Measurements from ENCODE around the gene ARHGAP28. TPM values are rescaled to one million over a fixed set of nuclear protein-coding genes. Genes with fewer than 3 reads are reported as not detected.

Gene ARHGAP28
- total and polyA plus RNA-seq, 7 experiments from 2014 or later = not detected

GRCh38 chr18:6951336-6952090 is 222.0 kb downstream of the ARHGAP28 start:
- ATAC-seq = no peak
- POLR2A ChIA-PET = no interaction called here
- intact Hi-C loops (cut with micrococcal nuclease) = no loop called here
- Histone ChIP-seq H3K27ac (ENCODE audit: low read depth, low read length) (no peak overlapping the region), H3K9me3 (ENCODE audit: control insufficient read depth in 2 of 3, low read length in 3 of 3) (no peaks in the 10 kb centered on the region), H3K36me3 (ENCODE audit: control insufficient read depth in 2 of 3, insufficient read depth in 3 of 3, low read length in 3 of 3) (no peaks in the 10 kb centered on the region), H3K27me3 (ENCODE audit: control insufficient read depth in 2 of 2, insufficient read depth in 2 of 2, low read length in 2 of 2) (no peaks in the 10 kb centered on the region), H3K4me3 (ENCODE audit: low read length) (no peak overlapping the region), H3K4me1 (ENCODE audit: control insufficient read depth in 2 of 2, insufficient read depth in 2 of 2, low read length in 2 of 2) (no peaks in the 10 kb centered on the region)
- Mint-ChIP-seq H3K36me3 (peaks cover 0 to 4% (median 0%) of the 10 kb centered on the region in 5 donors), H3K4me1 (no peaks in the 10 kb centered on the region), H3K9me3 (peaks cover 0 to 10% (median 5%) of the 10 kb centered on the region in 11 donors), H3K4me3 (no peak overlapping the region), H3K27me3 (no peaks in the 10 kb centered on the region), H3K27ac (no peak overlapping the region)
- CTCF ChIA-PET = no interaction called here
- DNase-seq = no peak

DNA sequence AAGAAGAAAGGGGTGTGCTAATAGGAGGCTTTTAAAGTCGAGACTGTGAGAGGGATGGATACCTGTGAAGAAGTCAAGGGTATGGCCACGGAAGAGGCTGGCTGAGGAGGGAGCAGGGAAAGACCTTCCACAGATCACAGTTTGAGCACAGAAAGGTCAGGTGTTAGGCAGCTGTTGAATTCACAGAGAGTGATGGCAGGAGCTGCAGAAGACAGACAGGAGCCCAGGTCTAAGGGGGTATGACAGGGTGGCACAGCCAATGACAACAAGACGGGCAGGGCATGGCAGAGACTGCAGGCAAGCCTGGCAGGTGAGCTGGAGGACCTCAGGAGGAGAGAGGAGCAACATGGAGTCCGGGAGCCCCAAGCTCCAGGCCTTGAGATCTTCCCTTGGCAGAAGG is 225.0 kb downstream of the ARHGAP28 start:
- intact Hi-C loops (cut with micrococcal nuclease) = no loop called here
- no peaks in the 10 kb centered on the region for H3K4me1 Mint-ChIP-seq

GRCh38 chr18:6955304-6955703 is 225.8 kb downstream of the ARHGAP28 start:
- H3K27ac ChIP-seq (ENCODE audit: low read depth, low read length) = no peak overlapping the region

More for the DNA sequence above, 225.0 kb downstream of the ARHGAP28 start:
- H3K36me3 ChIP-seq (ENCODE audit: control insufficient read depth in 2 of 3, insufficient read depth in 3 of 3, low read length in 3 of 3) = no peaks in the 10 kb centered on the region
- H3K4me3 Mint-ChIP-seq = no peak overlapping the region
- DNase-seq (no peak), ATAC-seq (no peak)
- no peak overlapping the region for H3K27ac ChIP-seq (ENCODE audit: low read depth, low read length)
- H3K27ac Mint-ChIP-seq = no peak overlapping the region
- no peaks in the 10 kb centered on the region for H3K4me1 ChIP-seq (ENCODE audit: control insufficient read depth in 2 of 2, insufficient read depth in 2 of 2, low read length in 2 of 2)
- H3K4me3 ChIP-seq (ENCODE audit: low read length) = no peak overlapping the region
- H3K27me3 Mint-ChIP-seq = no peaks in the 10 kb centered on the region
- CTCF ChIA-PET = no interaction called here
- H3K36me3 Mint-ChIP-seq = peaks cover 0 to 4% (median 0%) of the 10 kb centered on the region in 5 donors
- POLR2A ChIA-PET = no interaction called here
- peaks cover 0 to 12% (median 6%) of the 10 kb centered on the region in 11 donors for H3K9me3 Mint-ChIP-seq
- no peaks in the 10 kb centered on the region for H3K9me3 ChIP-seq (ENCODE audit: control insufficient read depth in 2 of 3, low read length in 3 of 3)
- H3K27me3 ChIP-seq (ENCODE audit: control insufficient read depth in 2 of 2, insufficient read depth in 2 of 2, low read length in 2 of 2) = no peaks in the 10 kb centered on the region

DNA sequence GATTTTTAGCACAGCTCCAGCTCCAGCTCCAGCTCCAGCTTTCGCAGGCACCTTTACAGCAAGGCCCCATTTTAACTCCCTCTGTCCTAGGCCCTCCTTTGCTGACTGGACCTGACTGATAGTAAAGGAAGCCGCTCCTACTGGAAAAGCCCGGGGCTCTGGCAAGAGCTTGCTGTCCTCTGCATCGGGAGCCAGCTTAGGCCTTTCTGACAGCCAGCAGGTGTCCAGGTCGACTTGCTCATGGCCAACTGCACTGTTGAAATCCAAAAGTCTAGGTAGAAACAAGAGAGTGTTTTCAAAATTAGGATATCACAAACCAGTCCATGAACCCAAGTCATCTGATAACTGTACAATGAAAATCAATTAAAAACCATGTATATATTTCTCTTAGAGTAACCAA is 227.0 kb downstream of the ARHGAP28 start:
- no peak for ATAC-seq
- H3K9me3 ChIP-seq (ENCODE audit: control insufficient read depth in 2 of 3, low read length in 3 of 3) = no peaks in the 10 kb centered on the region
- H3K27ac ChIP-seq (ENCODE audit: low read depth, low read length) = no peak overlapping the region
- intact Hi-C loops (cut with micrococcal nuclease) = no loop called here
- Mint-ChIP-seq H3K4me3 (no peak overlapping the region), H3K9me3 (peaks cover 2 to 15% (median 9%) of the 10 kb centered on the region in 11 donors), H3K4me1 (no peaks in the 10 kb centered on the region), H3K27ac (no peak overlapping the region), H3K36me3 (peaks cover 0 to 4% (median 0%) of the 10 kb centered on the region in 5 donors), H3K27me3 (no peaks in the 10 kb centered on the region)
- H3K27me3 ChIP-seq (ENCODE audit: control insufficient read depth in 2 of 2, insufficient read depth in 2 of 2, low read length in 2 of 2) = no peaks in the 10 kb centered on the region
- H3K36me3 ChIP-seq (ENCODE audit: control insufficient read depth in 2 of 3, insufficient read depth in 3 of 3, low read length in 3 of 3) = no peaks in the 10 kb centered on the region
- DNase-seq = no peak
- H3K4me1 ChIP-seq (ENCODE audit: control insufficient read depth in 2 of 2, insufficient read depth in 2 of 2, low read length in 2 of 2) = no peaks in the 10 kb centered on the region
- CTCF ChIA-PET = no interaction called here
- POLR2A ChIA-PET = no interaction called here
- H3K4me3 ChIP-seq (ENCODE audit: low read length) = no peak overlapping the region

More at GRCh38 chr18:6955304-6955703, 225.8 kb downstream of the ARHGAP28 start:
- ChIA-PET POLR2A (no interaction called here), CTCF (no interaction called here)
- H3K36me3 ChIP-seq (ENCODE audit: control insufficient read depth in 2 of 3, insufficient read depth in 3 of 3, low read length in 3 of 3) = no peaks in the 10 kb centered on the region
- ATAC-seq (no peak), DNase-seq (no peak)
- Mint-ChIP-seq H3K9me3 (peaks cover 2 to 17% (median 6%) of the 10 kb centered on the region in 11 donors), H3K27ac (no peak overlapping the region), H3K4me1 (no peaks in the 10 kb centered on the region), H3K27me3 (no peaks in the 10 kb centered on the region), H3K36me3 (peaks cover 0 to 4% (median 0%) of the 10 kb centered on the region in 5 donors), H3K4me3 (no peak overlapping the region)
- no peaks in the 10 kb centered on the region for H3K27me3 ChIP-seq (ENCODE audit: control insufficient read depth in 2 of 2, insufficient read depth in 2 of 2, low read length in 2 of 2)
- H3K9me3 ChIP-seq (ENCODE audit: control insufficient read depth in 2 of 3, low read length in 3 of 3) = no peaks in the 10 kb centered on the region
- H3K4me1 ChIP-seq (ENCODE audit: control insufficient read depth in 2 of 2, insufficient read depth in 2 of 2, low read length in 2 of 2) = no peaks in the 10 kb centered on the region
- no peak overlapping the region for H3K4me3 ChIP-seq (ENCODE audit: low read length)
- intact Hi-C loops (cut with micrococcal nuclease) = no loop called here

DNA sequence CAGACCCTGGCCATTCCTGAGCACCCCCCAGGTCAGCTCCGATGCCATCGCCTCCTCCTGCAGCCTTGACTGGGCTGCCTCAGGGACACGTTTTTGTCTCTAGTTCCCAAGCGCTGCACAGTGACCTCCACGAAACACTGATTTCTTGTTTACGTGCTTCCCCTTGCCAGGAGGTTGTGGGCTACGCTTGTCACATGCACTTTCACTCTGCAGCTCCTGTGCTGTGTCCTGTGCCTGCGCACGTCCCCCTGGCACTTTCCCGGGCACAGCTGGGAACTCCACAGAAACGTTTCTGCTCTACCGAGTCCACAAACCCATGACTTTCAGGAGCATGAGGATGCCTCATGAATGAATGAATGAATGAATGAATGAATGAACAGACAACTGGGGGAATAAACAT is 227.5 kb downstream of the ARHGAP28 start:
- Mint-ChIP-seq H3K9me3 (peaks cover 2 to 15% (median 7%) of the 10 kb centered on the region in 11 donors), H3K4me1 (no peaks in the 10 kb centered on the region), H3K4me3 (no peak overlapping the region), H3K27ac (no peak overlapping the region), H3K36me3 (no peaks in the 10 kb centered on the region), H3K27me3 (no peaks in the 10 kb centered on the region)
- CTCF ChIA-PET = no interaction called here
- ATAC-seq (no peak), DNase-seq (no peak)
- Histone ChIP-seq H3K4me1 (ENCODE audit: control insufficient read depth in 2 of 2, insufficient read depth in 2 of 2, low read length in 2 of 2) (no peaks in the 10 kb centered on the region), H3K9me3 (ENCODE audit: control insufficient read depth in 2 of 3, low read length in 3 of 3) (no peaks in the 10 kb centered on the region), H3K36me3 (ENCODE audit: control insufficient read depth in 2 of 3, insufficient read depth in 3 of 3, low read length in 3 of 3) (no peaks in the 10 kb centered on the region), H3K27ac (ENCODE audit: low read depth, low read length) (no peak overlapping the region), H3K4me3 (ENCODE audit: low read length) (no peak overlapping the region), H3K27me3 (ENCODE audit: control insufficient read depth in 2 of 2, insufficient read depth in 2 of 2, low read length in 2 of 2) (no peaks in the 10 kb centered on the region)
- intact Hi-C loops (cut with micrococcal nuclease) = no loop called here
- POLR2A ChIA-PET = no interaction called here

DNA sequence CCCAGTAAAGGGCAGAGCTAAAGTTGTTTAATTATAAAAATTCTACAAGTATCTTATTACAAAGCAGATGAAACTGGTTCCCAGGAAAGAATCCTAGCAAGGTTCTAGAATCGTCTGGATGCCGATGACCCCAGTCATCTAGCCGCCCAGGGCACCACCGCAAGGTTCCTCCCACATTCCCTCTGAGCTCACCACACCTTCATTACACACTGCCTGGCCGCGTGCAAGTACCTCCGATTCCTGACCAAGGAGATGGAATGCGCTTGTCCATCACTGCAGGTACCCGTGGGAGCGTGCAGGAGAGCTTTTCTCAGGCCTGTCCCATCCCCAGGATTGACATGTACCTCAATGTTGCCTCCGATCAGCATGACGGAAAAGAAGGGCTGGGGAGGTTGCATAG is 229.6 kb downstream of the ARHGAP28 start:
- H3K27ac Mint-ChIP-seq = no peak overlapping the region

DNA sequence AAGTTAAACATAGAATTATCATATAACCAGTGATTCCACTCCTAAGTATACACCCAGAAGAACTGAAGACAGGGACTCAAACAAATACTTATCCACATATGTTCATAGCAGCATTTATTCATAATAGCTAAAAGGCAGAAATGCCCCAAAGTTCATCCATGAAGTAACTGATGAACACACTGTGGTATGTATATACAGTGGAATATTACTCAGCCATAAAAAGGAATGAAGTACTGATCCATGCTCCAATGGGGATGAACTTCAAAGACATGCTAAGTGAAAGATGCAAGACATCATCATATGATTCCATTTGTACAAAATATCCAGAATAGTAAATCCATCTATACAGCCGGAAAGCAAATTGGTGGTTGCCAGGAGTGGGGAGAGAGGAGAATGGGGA is 230.6 kb downstream of the ARHGAP28 start:
- peaks cover 2 to 8% (median 5%) of the 10 kb centered on the region in 11 donors for H3K9me3 Mint-ChIP-seq
- H3K27me3 Mint-ChIP-seq = no peaks in the 10 kb centered on the region
- Histone ChIP-seq H3K4me3 (ENCODE audit: low read length) (no peak overlapping the region), H3K27me3 (ENCODE audit: control insufficient read depth in 2 of 2, insufficient read depth in 2 of 2, low read length in 2 of 2) (no peaks in the 10 kb centered on the region), H3K36me3 (ENCODE audit: control insufficient read depth in 2 of 3, insufficient read depth in 3 of 3, low read length in 3 of 3) (no peaks in the 10 kb centered on the region), H3K9me3 (ENCODE audit: control insufficient read depth in 2 of 3, low read length in 3 of 3) (no peaks in the 10 kb centered on the region), H3K4me1 (ENCODE audit: control insufficient read depth in 2 of 2, insufficient read depth in 2 of 2, low read length in 2 of 2) (no peaks in the 10 kb centered on the region), H3K27ac (ENCODE audit: low read depth, low read length) (no peak overlapping the region)
- ATAC-seq (no peak), DNase-seq (no peak)
- H3K4me3 Mint-ChIP-seq = no peak overlapping the region
- ChIA-PET POLR2A (no interaction called here), CTCF (no interaction called here)
- intact Hi-C loops (cut with micrococcal nuclease) = no loop called here
- H3K27ac Mint-ChIP-seq = no peak overlapping the region
- no peaks in the 10 kb centered on the region for H3K36me3 Mint-ChIP-seq
- H3K4me1 Mint-ChIP-seq = no peaks in the 10 kb centered on the region

More for the DNA sequence above, 229.6 kb downstream of the ARHGAP28 start:
- ChIA-PET CTCF (no interaction called here), POLR2A (no interaction called here)
- ATAC-seq (no peak), DNase-seq (no peak)
- Histone ChIP-seq H3K27me3 (ENCODE audit: control insufficient read depth in 2 of 2, insufficient read depth in 2 of 2, low read length in 2 of 2) (no peaks in the 10 kb centered on the region), H3K27ac (ENCODE audit: low read depth, low read length) (no peak overlapping the region), H3K36me3 (ENCODE audit: control insufficient read depth in 2 of 3, insufficient read depth in 3 of 3, low read length in 3 of 3) (no peaks in the 10 kb centered on the region), H3K4me3 (ENCODE audit: low read length) (no peak overlapping the region), H3K9me3 (ENCODE audit: control insufficient read depth in 2 of 3, low read length in 3 of 3) (no peaks in the 10 kb centered on the region), H3K4me1 (ENCODE audit: control insufficient read depth in 2 of 2, insufficient read depth in 2 of 2, low read length in 2 of 2) (no peaks in the 10 kb centered on the region)
- Mint-ChIP-seq H3K36me3 (no peaks in the 10 kb centered on the region), H3K9me3 (peaks cover 2 to 13% (median 6%) of the 10 kb centered on the region in 11 donors), H3K4me1 (no peaks in the 10 kb centered on the region), H3K4me3 (no peak overlapping the region), H3K27me3 (no peaks in the 10 kb centered on the region)
- intact Hi-C loops (cut with micrococcal nuclease) = no loop called here
